OCI-LY1 (cell line): Measurements from ENCODE around the gene DTNB.

Experiments used
- CTCF ChIP-seq: fragments of 200-600 bp; sonication (generic), shearing (Covaris generic); IDR thresholded peaks from 2 replicates; pipeline ENCODE4 v1.5.1; 2017; ENCODE audit warnings: mild to moderate bottlenecking, antibody characterized with exemption, low read length, moderate library complexity, mixed read lengths
- EZH2 ChIP-seq: fragments of 200-600 bp; sonication (generic), shearing (Covaris generic); IDR thresholded peaks from 2 replicates; pipeline ENCODE4 v1.8.0; 2017; ENCODE audit warnings: borderline replicate concordance, mixed run types, mild to moderate bottlenecking, antibody characterized with exemption, low read length, moderate library complexity, mixed read lengths

GRCh38 chr2:25545899-25546298 lies 127.5 kb downstream of the DTNB start:
- TF ChIP-seq CTCF (no peak), EZH2 (no peak)
